HCT116 (cell line): ENCODE data around the gene GGT5.

Experiments used
- CTCF ChIP-seq, 3 experiments: fragments of 200-600 bp in 1 of 3; sonication (generic) in 1 of 3; IDR thresholded peaks in 2 of 3; conservative IDR thresholded peaks in 1 of 3; 2 replicates each; pipeline ENCODE4 v1.5.1; 2012 to 2017; ENCODE audit warnings: low read depth in 2 of 3, low read length in 2 of 3, antibody characterized with exemption in 1 of 3, borderline replicate concordance in 1 of 3, control low read depth in 1 of 3, mild to moderate bottlenecking in 1 of 3, mixed read lengths in 1 of 3, mixed run types in 1 of 3, moderate library complexity in 1 of 3; ENCODE audit not compliant: insufficient read depth in 1 of 3
- EZH2 ChIP-seq: fragments of 200-600 bp; sonication (generic); IDR thresholded peaks from 2 replicates; pipeline ENCODE4 v1.6.1; 2017; ENCODE audit warnings: antibody characterized with exemption, mixed run types
- MAX ChIP-seq: IDR thresholded peaks from 2 replicates; pipeline ENCODE4 v1.6.1; 2012
- POLR2A ChIP-seq: IDR thresholded peaks from 2 replicates; pipeline ENCODE4 v1.7.0; 2011; ENCODE audit warnings: borderline replicate concordance; ENCODE audit not compliant: insufficient read depth, insufficient read length; ENCODE audit errors: extremely low read depth
- POLR2AphosphoS5 ChIP-seq: IDR thresholded peaks from 2 replicates; pipeline ENCODE4 v1.6.1; 2011; ENCODE audit warnings: mild to moderate bottlenecking, low read depth, low read length, moderate library complexity

GRCh38 chr22:24205438-24206195 lies 39.3 kb downstream of the GGT5 start:
- TF ChIP-seq POLR2A (no peak), MAX (peak; percentile 35; the same call in 1 of the 2 replicates), EZH2 (no peak), POLR2AphosphoS5 (no peak), CTCF (IDR thresholded peaks at IDR 0.05 in 2 of 3, conservative IDR thresholded peaks at IDR 0.05 in 1 of 3; ENCODE audit: borderline replicate concordance in 1 of 3, insufficient read depth in 1 of 3, low read depth in 2 of 3, low read length in 2 of 3) (peak; percentile 5 to 42 (median 8); a peak in 2 of 6 replicates)
